ENCODE results near the gene TLX2. TPM values are rescaled to one million over a fixed set of nuclear protein-coding genes. Genes with fewer than 3 reads are reported as not detected.

Gene TLX2
- total RNA-seq, 1 donor from 2014 or later = not detected

DNA sequence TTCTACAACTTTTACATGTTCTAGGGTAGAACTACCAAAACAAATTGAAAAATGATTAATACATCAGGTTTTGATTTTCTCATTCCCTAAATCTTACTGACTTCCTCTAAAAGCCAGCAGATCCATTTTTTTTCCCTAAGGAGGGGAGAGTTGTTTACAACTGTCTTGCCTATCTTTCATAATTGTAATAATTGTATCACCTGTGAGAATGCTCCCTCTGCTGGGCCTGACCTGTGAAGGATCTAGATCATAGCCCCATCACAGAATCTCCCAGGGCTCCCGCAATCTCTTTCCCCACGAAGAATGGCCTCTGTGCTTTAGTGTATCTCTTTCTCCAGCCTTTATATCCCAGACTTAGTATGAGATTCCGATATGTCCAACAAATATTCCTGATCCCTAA, 30.4 kb downstream of the TLX2 start:
- Histone ChIP-seq H3K27ac (ENCODE audit: low read depth, low read length) (no peak overlapping the region), H3K36me3 (ENCODE audit: control insufficient read depth in 3 of 3, insufficient read depth in 3 of 3, low read length in 3 of 3) (no peaks in the 10 kb centered on the region), H3K4me1 (ENCODE audit: control insufficient read depth in 3 of 3, insufficient read depth in 3 of 3, low read length in 3 of 3) (peaks cover 13 to 17% (median 13%) of the 10 kb centered on the region in 3 donors), H3K4me3 (ENCODE audit: low read length in 3 of 3) (no peak overlapping the region), H3K9me3 (ENCODE audit: control insufficient read depth in 3 of 3, low read length in 3 of 3) (no peaks in the 10 kb centered on the region), H3K27me3 (ENCODE audit: control insufficient read depth in 3 of 3, insufficient read depth in 3 of 3, low read length in 3 of 3) (peaks cover 2 to 14% (median 5%) of the 10 kb centered on the region in 3 donors), H3K9ac (ENCODE audit: low read depth in 1 of 3, low read length in 3 of 3) (no peak overlapping the region)

DNA sequence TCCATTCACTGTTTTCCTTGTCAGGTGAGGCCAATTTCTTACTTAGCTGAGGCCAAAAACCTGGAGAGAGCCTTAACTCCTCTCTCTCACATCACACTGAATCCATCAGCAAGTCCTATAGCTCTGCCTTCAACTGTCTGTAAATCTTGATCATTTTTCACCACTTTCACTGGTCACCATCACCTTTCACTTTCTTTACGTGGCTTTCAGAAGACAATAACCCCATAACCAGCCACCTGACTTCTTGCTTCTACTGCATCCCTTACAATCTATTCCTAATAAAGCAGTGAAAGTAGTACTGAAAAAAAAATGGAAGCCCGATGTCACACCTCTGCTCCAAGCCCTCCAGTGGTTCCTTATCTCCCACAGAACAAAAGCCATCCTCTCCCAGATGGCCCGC, 31.8 kb downstream of the TLX2 start:
- Histone ChIP-seq H3K9me3 (ENCODE audit: control insufficient read depth in 3 of 3, low read length in 3 of 3) (no peaks in the 10 kb centered on the region), H3K27me3 (ENCODE audit: control insufficient read depth in 3 of 3, insufficient read depth in 3 of 3, low read length in 3 of 3) (peaks cover 7 to 23% (median 14%) of the 10 kb centered on the region in 3 donors), H3K4me3 (ENCODE audit: low read length in 3 of 3) (no peak overlapping the region), H3K36me3 (ENCODE audit: control insufficient read depth in 3 of 3, insufficient read depth in 3 of 3, low read length in 3 of 3) (no peaks in the 10 kb centered on the region), H3K9ac (ENCODE audit: low read depth in 1 of 3, low read length in 3 of 3) (no peak overlapping the region), H3K4me1 (ENCODE audit: control insufficient read depth in 3 of 3, insufficient read depth in 3 of 3, low read length in 3 of 3) (peaks cover 13 to 19% (median 15%) of the 10 kb centered on the region in 3 donors), H3K27ac (ENCODE audit: low read depth, low read length) (no peak overlapping the region)

- H3K9me3 ChIP-seq (ENCODE audit: control insufficient read depth in 3 of 3, low read length in 3 of 3) = no peaks in the 10 kb centered on the region
- peaks cover 7 to 39% (median 24%) of the 10 kb centered on the region in 3 donors for H3K27me3 ChIP-seq (ENCODE audit: control insufficient read depth in 3 of 3, insufficient read depth in 3 of 3, low read length in 3 of 3)
- peaks cover 16 to 23% (median 18%) of the 10 kb centered on the region in 3 donors for H3K4me1 ChIP-seq (ENCODE audit: control insufficient read depth in 3 of 3, insufficient read depth in 3 of 3, low read length in 3 of 3)
- H3K9ac ChIP-seq (ENCODE audit: low read depth in 1 of 3, low read length in 3 of 3) = peak overlapping the region; percentile 59 to 70 (median 62)
- H3K36me3 ChIP-seq (ENCODE audit: control insufficient read depth in 3 of 3, insufficient read depth in 3 of 3, low read length in 3 of 3) = no peaks in the 10 kb centered on the region
- H3K4me3 ChIP-seq (ENCODE audit: low read length in 3 of 3) = peak overlapping the region; percentile 62 to 67 (median 62)
- peak overlapping the region; percentile 44 for H3K27ac ChIP-seq (ENCODE audit: low read depth, low read length)
These were observed 34.1 kb downstream of the TLX2 start for GRCh38 chr2:74548285-74548899.

- Histone ChIP-seq H3K9me3 (ENCODE audit: control insufficient read depth in 3 of 3, low read length in 3 of 3) (no peaks in the 10 kb centered on the region), H3K27me3 (ENCODE audit: control insufficient read depth in 3 of 3, insufficient read depth in 3 of 3, low read length in 3 of 3) (peaks cover 7 to 46% (median 28%) of the 10 kb centered on the region in 3 donors), H3K4me1 (ENCODE audit: control insufficient read depth in 3 of 3, insufficient read depth in 3 of 3, low read length in 3 of 3) (peaks cover 16 to 26% (median 18%) of the 10 kb centered on the region in 3 donors), H3K9ac (ENCODE audit: low read depth in 1 of 3, low read length in 3 of 3) (peak overlapping the region; percentile 59 to 70 (median 62)), H3K36me3 (ENCODE audit: control insufficient read depth in 3 of 3, insufficient read depth in 3 of 3, low read length in 3 of 3) (no peaks in the 10 kb centered on the region), H3K4me3 (ENCODE audit: low read length in 3 of 3) (peak overlapping the region; percentile 62 to 67 (median 63)), H3K27ac (ENCODE audit: low read depth, low read length) (peak overlapping the region; percentile 44)
These were observed 34.9 kb downstream of the TLX2 start for GRCh38 chr2:74548900-74549826.

GRCh38 chr2:74550231-74550630, 36.0 kb downstream of the TLX2 start:
- no peaks in the 10 kb centered on the region for H3K9me3 ChIP-seq (ENCODE audit: control insufficient read depth in 3 of 3, low read length in 3 of 3)
- peaks cover 16 to 32% (median 22%) of the 10 kb centered on the region in 3 donors for H3K4me1 ChIP-seq (ENCODE audit: control insufficient read depth in 3 of 3, insufficient read depth in 3 of 3, low read length in 3 of 3)
- no peak overlapping the region for H3K4me3 ChIP-seq (ENCODE audit: low read length in 3 of 3)
- H3K9ac ChIP-seq (ENCODE audit: low read depth in 1 of 3, low read length in 3 of 3) = no peak overlapping the region
- peaks cover 9 to 55% (median 35%) of the 10 kb centered on the region in 3 donors for H3K27me3 ChIP-seq (ENCODE audit: control insufficient read depth in 3 of 3, insufficient read depth in 3 of 3, low read length in 3 of 3)
- no peaks in the 10 kb centered on the region for H3K36me3 ChIP-seq (ENCODE audit: control insufficient read depth in 3 of 3, insufficient read depth in 3 of 3, low read length in 3 of 3)
- H3K27ac ChIP-seq (ENCODE audit: low read depth, low read length) = no peak overlapping the region

- Histone ChIP-seq H3K27me3 (ENCODE audit: control insufficient read depth in 3 of 3, insufficient read depth in 3 of 3, low read length in 3 of 3) (peaks cover 15 to 67% (median 42%) of the 10 kb centered on the region in 3 donors), H3K27ac (ENCODE audit: low read depth, low read length) (no peak overlapping the region), H3K4me1 (ENCODE audit: control insufficient read depth in 3 of 3, insufficient read depth in 3 of 3, low read length in 3 of 3) (peaks cover 16 to 36% (median 22%) of the 10 kb centered on the region in 3 donors), H3K9me3 (ENCODE audit: control insufficient read depth in 3 of 3, low read length in 3 of 3) (no peaks in the 10 kb centered on the region), H3K9ac (ENCODE audit: low read depth in 1 of 3, low read length in 3 of 3) (no peak overlapping the region), H3K4me3 (ENCODE audit: low read length in 3 of 3) (no peak overlapping the region), H3K36me3 (ENCODE audit: control insufficient read depth in 3 of 3, insufficient read depth in 3 of 3, low read length in 3 of 3) (peaks cover 0 to 3% (median 0%) of the 10 kb centered on the region in 3 donors)
These were observed 37.3 kb downstream of the TLX2 start for GRCh38 chr2:74551530-74551929.

- Histone ChIP-seq H3K9me3 (ENCODE audit: control insufficient read depth in 3 of 3, low read length in 3 of 3) (no peaks in the 10 kb centered on the region), H3K27me3 (ENCODE audit: control insufficient read depth in 3 of 3, insufficient read depth in 3 of 3, low read length in 3 of 3) (peaks cover 15 to 67% (median 48%) of the 10 kb centered on the region in 3 donors), H3K4me3 (ENCODE audit: low read length in 3 of 3) (peak overlapping the region in 1 of 3 donors; percentile 60), H3K9ac (ENCODE audit: low read depth in 1 of 3, low read length in 3 of 3) (peak overlapping the region in 1 of 3 donors; percentile 14), H3K36me3 (ENCODE audit: control insufficient read depth in 3 of 3, insufficient read depth in 3 of 3, low read length in 3 of 3) (peaks cover 0 to 3% (median 0%) of the 10 kb centered on the region in 3 donors), H3K27ac (ENCODE audit: low read depth, low read length) (no peak overlapping the region), H3K4me1 (ENCODE audit: control insufficient read depth in 3 of 3, insufficient read depth in 3 of 3, low read length in 3 of 3) (peaks cover 16 to 36% (median 22%) of the 10 kb centered on the region in 3 donors)
These were observed 38.0 kb downstream of the TLX2 start for GRCh38 chr2:74551942-74552913.

DNA sequence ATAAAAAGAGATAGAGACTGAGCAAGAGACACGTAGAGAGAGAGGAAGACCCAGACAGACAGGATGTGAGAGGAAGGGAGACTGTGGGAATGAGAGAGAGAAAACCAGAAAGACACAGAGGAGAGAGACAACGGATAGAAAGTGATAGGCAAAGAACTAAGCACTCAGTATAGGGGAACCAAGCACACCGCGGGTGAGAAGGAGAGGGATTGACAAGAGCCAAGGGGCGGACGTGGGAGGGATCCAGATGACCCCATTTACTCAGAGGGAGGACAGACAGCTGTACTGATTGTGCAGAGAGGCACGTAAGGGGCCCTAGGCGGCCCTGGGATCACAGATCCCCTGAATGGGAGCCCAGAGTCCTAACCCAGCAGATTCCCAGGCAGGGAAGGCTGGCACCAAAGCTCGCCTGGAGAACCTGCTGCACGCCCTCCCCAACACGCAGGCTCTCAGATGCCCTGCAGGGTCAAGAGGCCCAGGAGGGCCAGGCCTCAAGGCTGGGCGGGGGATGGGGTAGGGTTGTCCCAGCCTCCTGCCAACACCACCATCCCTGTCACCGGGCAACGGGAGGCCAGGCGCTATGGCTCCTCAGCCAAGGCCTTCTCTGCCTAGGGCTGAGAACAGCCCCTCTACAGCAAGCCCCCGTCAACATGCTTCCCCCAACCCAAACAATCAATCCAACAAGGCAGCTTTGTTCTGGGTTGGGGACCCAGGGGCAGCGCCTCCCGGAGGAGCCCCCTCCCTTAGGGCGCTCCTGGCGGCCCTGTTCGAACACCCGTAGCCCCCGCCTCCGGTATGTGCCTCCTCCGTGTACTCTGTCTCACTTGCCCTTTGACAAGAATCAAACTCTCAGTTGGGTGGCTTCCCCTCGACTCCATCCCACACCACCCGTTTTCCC, 38.9 kb downstream of the TLX2 start:
- Histone ChIP-seq H3K9me3 (ENCODE audit: control insufficient read depth in 3 of 3, low read length in 3 of 3) (no peaks in the 10 kb centered on the region), H3K4me3 (ENCODE audit: low read length in 3 of 3) (peak overlapping the region; percentile 60 to 75 (median 70)), H3K27me3 (ENCODE audit: control insufficient read depth in 3 of 3, insufficient read depth in 3 of 3, low read length in 3 of 3) (peaks cover 15 to 64% (median 50%) of the 10 kb centered on the region in 3 donors), H3K27ac (ENCODE audit: low read depth, low read length) (peak overlapping the region; percentile 71), H3K4me1 (ENCODE audit: control insufficient read depth in 3 of 3, insufficient read depth in 3 of 3, low read length in 3 of 3) (peaks cover 16 to 36% (median 21%) of the 10 kb centered on the region in 3 donors), H3K9ac (ENCODE audit: low read depth in 1 of 3, low read length in 3 of 3) (peak overlapping the region; percentile 51 to 59 (median 57)), H3K36me3 (ENCODE audit: control insufficient read depth in 3 of 3, insufficient read depth in 3 of 3, low read length in 3 of 3) (peaks cover 0 to 3% (median 0%) of the 10 kb centered on the region in 3 donors)

All from skeletal muscle tissue (tissue), 4 donors.